ENCODE data around the gene CARD11.

CARD11 gene

GRCh38 chr7:2920041-2920440 lies 123.6 kb downstream of the CARD11 start:
- Histone ChIP-seq H3K4me1 (no peaks in the 10 kb centered on the region), H3K9ac (no peak overlapping the region), H3K27me3 (ENCODE audit: control insufficient read depth, insufficient read depth, low read length) (no peaks in the 10 kb centered on the region), H3K36me3 (ENCODE audit: control insufficient read depth, insufficient read depth, low read length) (no peaks in the 10 kb centered on the region), H3K4me3 (ENCODE audit: low read depth, low read length) (no peak overlapping the region), H3K9me3 (ENCODE audit: control insufficient read depth, low read length) (no peaks in the 10 kb centered on the region), H3K4me2 (ENCODE audit: low read length) (no peak overlapping the region), H3K27ac (no peak overlapping the region), H2AFZ (no peak overlapping the region), H3K79me2 (no peaks in the 10 kb centered on the region)
- no peak for TF ChIP-seq CTCF (IDR thresholded peaks at IDR 0.05)

GRCh38 chr7:2919256-2919655 lies 124.4 kb downstream of the CARD11 start:
- Histone ChIP-seq H3K36me3 (ENCODE audit: control insufficient read depth, insufficient read depth, low read length) (no peaks in the 10 kb centered on the region), H3K9ac (no peak overlapping the region), H3K4me2 (ENCODE audit: low read length) (no peak overlapping the region), H3K4me3 (ENCODE audit: low read depth, low read length) (no peak overlapping the region), H3K79me2 (no peaks in the 10 kb centered on the region), H2AFZ (no peak overlapping the region), H3K27ac (no peak overlapping the region), H3K27me3 (ENCODE audit: control insufficient read depth, insufficient read depth, low read length) (no peaks in the 10 kb centered on the region), H3K4me1 (no peaks in the 10 kb centered on the region), H3K9me3 (ENCODE audit: control insufficient read depth, low read length) (no peaks in the 10 kb centered on the region)
- TF ChIP-seq CTCF (IDR thresholded peaks at IDR 0.05) = no peak

- TF ChIP-seq CTCF (IDR thresholded peaks at IDR 0.05) = no peak
- no peaks in the 10 kb centered on the region for H3K79me2 ChIP-seq
- no peaks in the 10 kb centered on the region for H3K4me1 ChIP-seq
- no peaks in the 10 kb centered on the region for H3K27me3 ChIP-seq (ENCODE audit: control insufficient read depth, insufficient read depth, low read length)
- no peaks in the 10 kb centered on the region for H3K9me3 ChIP-seq (ENCODE audit: control insufficient read depth, low read length)
- no peaks in the 10 kb centered on the region for H3K36me3 ChIP-seq (ENCODE audit: control insufficient read depth, insufficient read depth, low read length)
- H3K27ac ChIP-seq = no peak overlapping the region
- no peak overlapping the region for H3K4me3 ChIP-seq (ENCODE audit: low read depth, low read length)
- H3K9ac ChIP-seq = no peak overlapping the region
- no peak overlapping the region for H3K4me2 ChIP-seq (ENCODE audit: low read length)
- no peak overlapping the region for H2AFZ ChIP-seq
These were observed 125.3 kb downstream of the CARD11 start for GRCh38 chr7:2918406-2918805.

GRCh38 chr7:2915023-2915422 lies 128.6 kb downstream of the CARD11 start:
- H3K4me3 ChIP-seq (ENCODE audit: low read depth, low read length) = no peak overlapping the region
- TF ChIP-seq CTCF (IDR thresholded peaks at IDR 0.05) = no peak

GRCh38 chr7:2913760-2914387 lies 129.8 kb downstream of the CARD11 start:
- H2AFZ ChIP-seq = no peak overlapping the region
- no peak overlapping the region for H3K27ac ChIP-seq
- H3K79me2 ChIP-seq = no peaks in the 10 kb centered on the region
- H3K4me1 ChIP-seq = no peaks in the 10 kb centered on the region
- H3K36me3 ChIP-seq (ENCODE audit: control insufficient read depth, insufficient read depth, low read length) = no peaks in the 10 kb centered on the region
- H3K4me3 ChIP-seq (ENCODE audit: low read depth, low read length) = no peak overlapping the region
- H3K27me3 ChIP-seq (ENCODE audit: control insufficient read depth, insufficient read depth, low read length) = no peaks in the 10 kb centered on the region
- no peak overlapping the region for H3K4me2 ChIP-seq (ENCODE audit: low read length)
- no peaks in the 10 kb centered on the region for H3K9me3 ChIP-seq (ENCODE audit: control insufficient read depth, low read length)
- no peak overlapping the region for H3K9ac ChIP-seq
- TF ChIP-seq CTCF (IDR thresholded peaks at IDR 0.05) = no peak

More at GRCh38 chr7:2915023-2915422, 128.6 kb downstream of the CARD11 start:
- Histone ChIP-seq H2AFZ (no peak overlapping the region), H3K9ac (no peak overlapping the region), H3K27ac (no peak overlapping the region), H3K36me3 (ENCODE audit: control insufficient read depth, insufficient read depth, low read length) (no peaks in the 10 kb centered on the region), H3K27me3 (ENCODE audit: control insufficient read depth, insufficient read depth, low read length) (no peaks in the 10 kb centered on the region), H3K4me2 (ENCODE audit: low read length) (no peak overlapping the region), H3K4me1 (no peaks in the 10 kb centered on the region), H3K9me3 (ENCODE audit: control insufficient read depth, low read length) (no peaks in the 10 kb centered on the region), H3K79me2 (no peaks in the 10 kb centered on the region)

Data from parathyroid adenoma (tissue), 2 donors.